Inflammatory macrophage (primary cell): ENCODE data around the gene CD200R1L.

Experiments
- DNase-seq, 2 donors: peaks; one replicate each; pipeline ENCODE4 v3.0.0-alpha.2; 2020 to 2022

CD200R1L gene

DNA sequence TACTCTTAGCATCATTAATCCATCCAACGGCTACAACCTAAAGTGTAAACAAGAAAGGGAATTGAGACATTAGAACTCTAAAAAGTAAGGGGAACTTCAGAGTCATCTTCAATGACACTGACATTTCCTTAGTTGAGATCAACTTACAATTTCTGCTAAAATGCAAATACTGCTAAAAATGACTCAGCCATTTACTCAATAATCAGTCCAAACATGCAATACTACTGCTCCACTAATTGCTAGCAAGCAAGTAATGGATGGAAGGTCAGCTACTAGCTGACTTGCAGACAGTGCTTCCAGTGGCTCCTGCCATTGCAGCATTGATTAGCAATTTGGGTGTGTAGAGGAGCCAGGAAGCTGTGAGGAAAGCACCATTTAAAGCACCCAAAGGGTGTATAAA lies 28.4 kb downstream of the CD200R1L start:
- peak; percentile 80 to 96 for DNase-seq

- peak; percentile 69 for DNase-seq
Observed at GRCh38 chr3:112817797-112818196, 28.9 kb downstream of the CD200R1L start.

GRCh38 chr3:112817271-112817670 lies 29.4 kb downstream of the CD200R1L start:
- DNase-seq, result peak; percentile 57 to 59

GRCh38 chr3:112815981-112816380 lies 30.7 kb downstream of the CD200R1L start:
- DNase-seq, result no peak

GRCh38 chr3:112814266-112814665 lies 32.4 kb downstream of the CD200R1L start:
- DNase-seq, result peak; percentile 56 to 84

DNA sequence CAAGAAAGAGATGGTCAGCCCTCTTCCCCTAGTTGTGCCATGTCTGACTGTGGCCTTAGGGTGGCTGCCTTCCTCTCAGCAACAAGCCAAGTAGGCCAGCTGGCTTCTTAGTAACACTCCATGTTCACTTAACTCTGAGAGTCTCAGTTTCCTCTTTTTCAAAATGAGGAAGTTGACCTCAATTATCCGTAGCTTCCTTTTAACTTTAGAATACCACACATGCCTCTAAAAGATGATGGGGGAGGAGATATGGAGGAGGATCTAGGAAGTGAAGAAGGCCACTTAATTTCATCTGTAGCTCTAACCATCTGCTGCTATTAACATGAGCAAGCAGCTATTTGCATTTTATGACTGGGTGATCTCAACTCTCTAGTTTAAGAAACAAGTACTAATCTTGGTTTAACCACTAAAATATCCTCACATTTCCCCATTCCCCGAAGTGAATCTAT lies 32.9 kb downstream of the CD200R1L start:
- DNase-seq, result peak; percentile 93 to 98

DNA sequence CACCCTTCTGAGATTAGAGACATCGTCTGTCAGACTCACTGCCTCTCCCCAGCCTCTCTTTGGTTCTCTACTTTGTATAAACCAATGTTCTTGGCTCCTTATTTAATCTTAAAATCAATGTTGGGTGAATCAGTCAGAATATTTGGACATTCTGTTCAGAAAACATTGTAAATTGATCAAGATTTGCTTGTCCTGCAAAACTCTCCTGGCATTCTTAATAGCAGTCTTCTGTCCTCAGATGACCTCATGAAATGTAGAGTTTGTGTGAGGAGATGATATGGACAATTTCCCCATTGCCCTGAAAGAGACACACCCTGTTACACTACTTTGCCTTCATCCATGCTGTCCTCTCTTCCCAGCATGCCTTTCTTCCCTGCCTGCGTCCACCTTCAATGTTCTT lies 33.6 kb downstream of the CD200R1L start:
- DNase-seq, result peak in 1 of 2 donors; percentile 24

DNA sequence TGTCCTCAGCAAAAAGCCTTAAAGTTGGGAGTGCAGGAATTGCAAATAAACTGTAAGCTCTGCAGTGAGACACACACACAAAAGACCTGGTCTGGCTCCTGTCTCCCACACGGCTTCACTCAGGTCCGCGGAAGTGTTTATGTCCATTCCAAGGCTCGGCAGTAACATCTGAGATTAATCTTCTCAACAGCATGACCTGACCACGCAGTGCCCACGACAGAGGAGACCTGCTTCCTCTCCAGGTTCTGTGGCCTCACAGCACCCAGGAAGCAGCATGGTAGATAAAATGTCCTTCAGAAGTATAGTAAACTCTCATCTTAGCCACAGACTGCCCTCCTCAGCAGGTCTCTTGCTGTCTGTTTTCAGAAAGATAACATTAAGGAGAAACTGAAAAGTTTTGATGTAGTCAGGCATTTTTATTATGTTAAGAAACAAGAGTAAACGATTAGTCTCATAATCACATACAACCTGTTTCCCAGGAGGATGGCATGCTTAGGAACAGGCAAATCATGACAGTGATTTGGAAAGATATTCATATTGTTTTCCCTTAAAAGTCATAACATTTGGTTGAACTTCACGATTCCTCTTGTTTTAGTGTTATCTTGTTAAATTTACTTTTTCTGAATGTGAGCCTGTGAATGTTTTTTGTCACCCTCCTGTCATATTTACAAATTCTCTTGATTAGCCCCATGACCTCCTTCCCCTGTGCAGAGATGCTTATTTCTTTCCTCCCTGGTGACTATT lies 34.6 kb downstream of the CD200R1L start:
- DNase-seq, result peak in 1 of 2 donors; percentile 22

- no peak for DNase-seq
Observed at GRCh38 chr3:112811131-112811884, 35.4 kb downstream of the CD200R1L start.

GRCh38 chr3:112810561-112810960 lies 36.1 kb downstream of the CD200R1L start:
- no peak for DNase-seq

DNA sequence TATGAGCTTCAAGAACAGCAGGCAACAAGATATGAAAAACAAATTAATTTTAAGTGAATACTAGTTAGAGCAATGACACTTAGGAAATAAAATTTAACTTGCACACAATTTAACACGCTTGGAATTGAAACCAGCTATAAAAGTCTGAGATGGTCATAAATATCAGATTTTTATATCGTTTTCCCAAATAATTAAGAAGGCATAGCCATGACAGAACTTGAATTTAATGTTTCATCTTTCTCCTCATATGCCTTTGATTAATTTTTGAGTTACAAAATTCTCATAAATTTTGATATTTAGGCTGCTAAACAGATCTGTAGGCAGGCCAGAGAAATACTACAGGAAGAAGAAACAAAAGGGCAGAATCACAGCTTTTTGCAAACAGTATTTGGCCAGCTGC lies 38.5 kb downstream of the CD200R1L start:
- DNase-seq, result no peak

- DNase-seq, result no peak
Observed at GRCh38 chr3:112807685-112808084, 39.0 kb downstream of the CD200R1L start.

- DNase-seq, result no peak
Observed at GRCh38 chr3:112806903-112807302, 39.8 kb downstream of the CD200R1L start.

DNA sequence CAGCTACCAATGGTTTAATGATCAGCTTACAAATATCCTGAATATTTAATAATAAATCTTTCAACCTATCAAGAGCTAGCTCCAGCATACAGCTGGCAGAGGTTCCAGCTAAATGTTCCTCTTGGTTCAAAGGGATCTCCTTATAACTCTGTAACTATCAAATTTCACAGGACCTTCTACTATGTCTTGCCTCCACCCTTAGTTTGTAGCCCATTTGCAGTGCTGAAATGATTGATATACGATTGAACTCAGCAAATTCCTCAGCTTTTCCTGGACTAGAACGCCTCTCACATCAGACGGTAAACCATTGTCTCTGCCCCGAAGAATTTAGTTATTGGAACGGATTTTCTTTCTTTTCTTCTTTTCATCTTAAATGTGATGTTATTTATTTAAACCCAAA lies 41.5 kb downstream of the CD200R1L start:
- no peak for DNase-seq

DNA sequence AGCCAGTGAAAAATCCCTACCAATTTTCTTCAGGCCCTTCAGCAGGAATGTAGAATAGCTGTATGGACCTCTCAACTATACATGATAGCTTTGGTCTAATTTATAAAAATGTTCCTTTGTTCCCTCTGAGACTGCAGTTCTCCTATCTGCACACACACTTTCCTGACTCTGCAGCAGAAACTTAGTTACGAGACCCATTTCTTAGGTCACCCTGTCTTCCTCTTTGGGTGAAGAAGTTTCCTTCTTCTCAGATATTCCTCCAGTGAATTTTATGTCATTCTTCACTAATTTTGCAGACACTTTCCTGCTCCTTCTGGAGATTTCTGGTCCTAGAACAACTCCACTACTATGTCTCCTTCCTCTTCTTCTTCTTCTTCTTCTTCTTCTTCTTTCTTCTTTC lies 42.6 kb downstream of the CD200R1L start:
- peak; percentile 54 to 63 for DNase-seq

DNA sequence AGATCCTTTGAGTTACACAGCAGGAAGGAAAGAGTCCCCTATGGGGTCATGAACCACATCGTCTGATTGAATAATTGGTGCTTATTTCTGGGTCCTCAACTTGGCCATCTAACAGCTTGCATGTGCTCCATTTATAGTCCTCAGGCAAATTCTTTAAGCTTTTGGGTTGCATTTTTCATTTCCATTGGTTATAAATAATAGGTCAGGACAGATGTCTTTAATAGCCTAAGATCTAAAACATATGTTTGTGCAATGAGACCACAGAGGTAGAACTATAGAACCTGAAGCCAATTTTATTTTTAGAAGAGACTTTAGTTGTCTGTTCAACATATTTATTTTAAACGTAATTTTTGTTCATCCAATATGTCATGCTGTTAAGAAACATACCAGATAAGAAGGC lies 43.2 kb downstream of the CD200R1L start:
- no peak for DNase-seq

DNA sequence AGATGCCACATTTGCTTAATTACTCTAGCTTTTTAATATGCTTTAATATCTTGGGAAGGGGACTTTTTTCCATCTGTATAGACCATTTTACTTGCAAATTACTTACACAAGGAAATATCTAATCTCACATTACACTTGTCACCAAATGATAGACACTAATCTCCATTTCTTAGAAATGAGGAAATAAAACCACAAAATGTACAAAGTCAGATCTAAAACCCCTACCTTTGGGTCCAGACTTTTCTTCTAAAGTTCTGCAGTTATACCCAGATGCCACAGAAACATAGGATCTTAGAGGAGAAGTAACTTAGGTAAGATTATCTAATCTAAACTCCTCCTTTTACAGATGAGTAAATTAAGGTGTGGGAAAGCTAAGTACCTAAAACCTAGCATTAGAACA lies 44.3 kb downstream of the CD200R1L start:
- no peak for DNase-seq

DNA sequence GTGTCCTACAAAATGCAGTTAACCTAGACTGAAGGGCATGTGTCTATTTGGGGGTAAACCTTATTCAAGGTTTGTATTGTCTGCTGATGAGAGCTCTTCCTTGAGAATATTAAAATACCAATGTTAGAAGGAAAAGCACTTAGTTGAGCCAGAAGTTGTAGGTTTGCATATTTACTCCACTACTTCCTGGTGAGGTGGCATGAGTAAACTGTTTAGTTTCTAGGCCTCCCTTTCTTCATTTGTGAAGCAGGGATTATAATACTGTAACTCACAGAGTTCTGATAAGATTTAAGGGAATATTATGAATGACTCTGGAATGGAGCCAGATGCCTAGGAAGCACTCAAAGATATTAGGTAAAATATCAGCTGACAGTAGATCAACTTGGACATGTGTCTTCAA lies 46.7 kb downstream of the CD200R1L start:
- DNase-seq, result no peak

- DNase-seq, result peak; percentile 43 to 66
Observed at GRCh38 chr3:112794622-112795172, 52.0 kb downstream of the CD200R1L start.

DNA sequence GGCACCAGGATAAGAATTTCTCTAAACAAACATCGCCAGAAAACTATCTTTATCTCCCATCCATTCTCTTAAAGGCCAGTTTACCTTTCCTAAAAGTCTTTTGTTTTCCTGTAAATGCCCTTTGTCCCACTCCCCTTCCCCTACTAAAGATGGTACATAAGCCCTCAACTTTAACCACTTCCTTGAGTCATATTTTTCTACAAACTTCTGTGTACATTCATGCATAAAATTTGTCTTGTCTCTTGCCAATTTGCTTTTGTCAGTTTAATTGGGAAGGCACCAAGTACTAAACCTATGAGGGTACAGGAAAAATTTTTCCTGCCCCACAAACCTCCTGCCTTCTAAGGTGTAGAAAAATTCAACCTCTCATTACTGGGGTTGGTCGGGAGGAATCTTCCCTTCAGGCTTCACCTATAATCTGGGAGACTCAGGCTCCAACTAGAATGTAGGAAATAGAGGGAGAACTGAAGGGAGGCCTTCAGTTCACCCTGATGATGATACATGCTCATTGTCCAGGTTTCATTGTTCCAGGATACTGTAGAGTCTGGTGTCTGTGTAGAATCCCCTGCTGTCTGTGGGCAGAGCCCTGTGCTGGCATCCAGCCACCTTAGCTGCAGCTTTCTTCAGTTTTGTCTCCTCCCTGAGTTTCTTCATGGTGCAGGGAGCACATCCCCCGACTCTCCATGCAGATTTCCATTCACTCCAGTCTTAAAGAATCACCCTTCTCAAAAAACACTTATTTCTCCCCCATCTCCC lies 53.2 kb downstream of the CD200R1L start:
- no peak for DNase-seq

DNA sequence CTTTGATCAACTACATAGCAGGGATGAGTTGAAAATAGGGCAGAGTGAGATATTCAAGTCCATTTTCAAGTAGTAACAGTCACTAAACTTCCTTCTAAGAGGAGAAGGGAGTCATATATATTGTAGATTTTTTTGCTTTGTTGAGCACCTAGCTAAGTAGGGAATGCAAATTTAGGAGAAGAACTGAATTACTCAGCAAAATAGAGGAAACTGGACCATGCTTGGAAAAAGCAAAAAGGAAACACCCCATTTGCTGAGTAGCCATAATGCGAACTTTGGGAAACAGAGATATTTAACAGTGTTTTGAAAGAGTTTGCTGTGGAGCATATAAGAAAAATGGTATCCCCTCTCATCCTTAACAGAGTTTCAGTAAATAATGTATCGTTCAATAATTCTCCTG lies 54.9 kb downstream of the CD200R1L start:
- DNase-seq, result no peak

DNA sequence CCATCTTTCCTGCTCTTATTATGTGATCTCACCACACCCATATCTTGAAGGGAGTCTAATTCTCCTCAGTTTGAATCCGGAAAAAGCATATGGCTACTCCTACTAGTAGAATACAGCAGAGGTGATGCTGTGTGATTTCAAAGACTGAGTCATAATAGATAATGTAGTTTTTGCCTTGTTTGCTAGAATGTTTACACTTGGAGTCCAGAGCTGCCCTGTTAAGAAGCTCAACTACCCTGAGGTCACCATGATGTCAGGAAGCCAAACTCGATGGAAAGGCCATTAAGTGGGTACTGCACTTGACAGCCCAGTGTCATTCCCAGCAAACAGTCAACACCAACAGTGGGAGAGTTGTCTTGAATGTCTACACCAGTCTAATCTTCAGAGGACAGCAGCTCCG lies 56.9 kb downstream of the CD200R1L start:
- DNase-seq, result no peak
